ENCODE data around the gene ZNF407.

The ZNF407 gene

GRCh38 chr18:74631212-74631611 is 33.5 kb downstream of the ZNF407 start:
- DNase-seq (ENCODE audit: low read depth in 2 of 2), result no peak

GRCh38 chr18:74631623-74632350 is 34.1 kb downstream of the ZNF407 start:
- DNase-seq (ENCODE audit: low read depth in 2 of 2), result peak in 1 of 2 experiments; percentile 28

GRCh38 chr18:74632351-74632679 is 34.6 kb downstream of the ZNF407 start:
- no peak for DNase-seq (ENCODE audit: low read depth in 2 of 2)

- DNase-seq (ENCODE audit: low read depth in 2 of 2), result no peak
Observed at GRCh38 chr18:74632856-74633255, 35.2 kb downstream of the ZNF407 start.

- DNase-seq (ENCODE audit: low read depth in 2 of 2), result no peak
Observed at GRCh38 chr18:74633652-74634352, 36.1 kb downstream of the ZNF407 start.

- DNase-seq (ENCODE audit: low read depth in 2 of 2), result no peak
Observed at GRCh38 chr18:74635224-74635975, 37.7 kb downstream of the ZNF407 start.

GRCh38 chr18:74637070-74637469 is 39.4 kb downstream of the ZNF407 start:
- no peak for DNase-seq (ENCODE audit: low read depth in 2 of 2)

- no peak for DNase-seq (ENCODE audit: low read depth in 2 of 2)
Observed at GRCh38 chr18:74638210-74638609, 40.5 kb downstream of the ZNF407 start.

- no peak for DNase-seq (ENCODE audit: low read depth in 2 of 2)
Observed at GRCh38 chr18:74644713-74645112, 47.0 kb downstream of the ZNF407 start.

- DNase-seq (ENCODE audit: low read depth in 2 of 2), result peak; percentile 28 to 40
Observed at GRCh38 chr18:74645679-74646078, 48.0 kb downstream of the ZNF407 start.

GRCh38 chr18:74651327-74652128 is 53.9 kb downstream of the ZNF407 start:
- no peak for DNase-seq (ENCODE audit: low read depth in 2 of 2)

GRCh38 chr18:74652392-74652988 is 54.8 kb downstream of the ZNF407 start:
- peak in 1 of 2 experiments; percentile 15 for DNase-seq (ENCODE audit: low read depth in 2 of 2)

- DNase-seq (ENCODE audit: low read depth in 2 of 2), result peak in 1 of 2 experiments; percentile 21
Observed at GRCh38 chr18:74654638-74655037, 57.0 kb downstream of the ZNF407 start.

- no peak for DNase-seq (ENCODE audit: low read depth in 2 of 2)
Observed at GRCh38 chr18:74661008-74661407, 63.3 kb downstream of the ZNF407 start.

GRCh38 chr18:74661691-74662090 is 64.0 kb downstream of the ZNF407 start:
- no peak for DNase-seq (ENCODE audit: low read depth in 2 of 2)

- no peak for DNase-seq (ENCODE audit: low read depth in 2 of 2)
Observed at GRCh38 chr18:74662622-74663021, 65.0 kb downstream of the ZNF407 start.

- no peak for DNase-seq (ENCODE audit: low read depth in 2 of 2)
Observed at GRCh38 chr18:74665346-74665745, 67.7 kb downstream of the ZNF407 start.

- no peak for DNase-seq (ENCODE audit: low read depth in 2 of 2)
Observed at GRCh38 chr18:74665905-74666304, 68.2 kb downstream of the ZNF407 start.

GRCh38 chr18:74669136-74669798 is 71.6 kb downstream of the ZNF407 start:
- no peak for DNase-seq (ENCODE audit: low read depth in 2 of 2)

GRCh38 chr18:74672371-74672770 is 74.7 kb downstream of the ZNF407 start:
- DNase-seq (ENCODE audit: low read depth in 2 of 2), result no peak

- no peak for DNase-seq (ENCODE audit: low read depth in 2 of 2)
Observed at GRCh38 chr18:74674487-74674886, 76.8 kb downstream of the ZNF407 start.

Data from fibroblast of skin of left biceps (primary cell).